B cell (primary cell): ENCODE results near the gene ANKRD29. TPM values are rescaled to one million over a fixed set of nuclear protein-coding genes. Genes with fewer than 3 reads are reported as not detected.

Experiments used
- ATAC-seq: fragments of 200-7000 bp; cut with Tn5 transposase; one replicate; pipeline ENCODE4 v1.10.0; 2021; ENCODE audit warnings: low read depth, mild to moderate bottlenecking, moderate number of reproducible peaks, moderate library complexity
- CTCF ChIA-PET: fragments of 350-600 bp; sonication (Branson Sonifier 250); formaldehyde crosslinking; loops from one replicate; lab custom pipeline; 2021; ENCODE audit warnings: antibody characterized with exemption, inconsistent platforms; lab: Charles Lee
- POLR2A ChIA-PET: fragments of 350-600 bp; sonication (Branson Sonifier 250); formaldehyde crosslinking; loops from one replicate; lab custom pipeline; 2021; ENCODE audit warnings: antibody characterized with exemption; lab: Charles Lee
- DNase-seq: peaks from one replicate; pipeline ENCODE4 v3.0.0; 2013
- H2AFZ ChIP-seq: 2 replicates; pipeline ENCODE4 v1.6.1; 2012; ENCODE audit warnings: mild to moderate bottlenecking, low read depth, low read length; ENCODE audit not compliant: insufficient read depth, poor library complexity, severe bottlenecking
- H3K27ac ChIP-seq, 2 donors: 1 replicate in 1 of 2; 2 replicates in 1 of 2; pipeline ENCODE4 v1.5.1; 2012 to 2013; ENCODE audit warnings: low read length in 2 of 2, mild to moderate bottlenecking in 2 of 2, moderate library complexity in 1 of 2
- H3K27me3 ChIP-seq, 4 experiments: fragments of 200-600 bp in 1 of 4; sonication (generic) in 1 of 4; replicated peaks in 1 of 4; 1 replicate in 2 of 4; 2 replicates in 2 of 4; pipeline versions ENCODE4 v1.6.1 to v1.7.0; 2013 to 2016; ENCODE audit warnings: low read length in 3 of 4, mild to moderate bottlenecking in 2 of 4, mixed read lengths in 1 of 4, moderate library complexity in 1 of 4; ENCODE audit not compliant: insufficient read depth in 4 of 4, control insufficient read depth in 3 of 4; ENCODE audit errors: control extremely low read depth in 1 of 4
- H3K36me3 ChIP-seq, 2 experiments: replicated peaks in 1 of 2; 1 replicate in 1 of 2; 2 replicates in 1 of 2; pipeline versions ENCODE4 v1.6.1 to v1.7.1; 2013; ENCODE audit warnings: low read length in 1 of 2; ENCODE audit not compliant: insufficient read depth in 2 of 2, control insufficient read depth in 1 of 2; ENCODE audit errors: control extremely low read depth in 1 of 2, extremely low read depth in 1 of 2
- H3K4me1 ChIP-seq, 2 donors: fragments of 200-600 bp in 1 of 2; sonication (generic) in 1 of 2; 1 replicate in 1 of 2; 2 replicates in 1 of 2; pipeline versions ENCODE4 v1.5.1 to v1.6.1; 2013 to 2017; ENCODE audit warnings: low read length in 2 of 2; ENCODE audit not compliant: control insufficient read depth in 2 of 2, insufficient read depth in 2 of 2
- H3K4me2 ChIP-seq: replicated peaks from 2 replicates; pipeline ENCODE3; 2012; ENCODE audit warnings: mild to moderate bottlenecking, low read depth, low read length; ENCODE audit not compliant: poor library complexity, severe bottlenecking
- H3K4me3 ChIP-seq, 5 experiments: fragments of 200-600 bp in 1 of 5; sonication (generic) in 1 of 5; 1 replicate in 3 of 5; 2 replicates in 2 of 5; pipeline versions ENCODE4 v1.5.1 to v1.7.0; 2011 to 2016; ENCODE audit warnings: low read length in 4 of 5, mild to moderate bottlenecking in 4 of 5, low read depth in 2 of 5, control low read depth in 1 of 5, moderate library complexity in 1 of 5; ENCODE audit not compliant: insufficient read depth in 1 of 5; ENCODE audit errors: control extremely low read depth in 1 of 5, extremely low read depth in 1 of 5
- H3K79me2 ChIP-seq: fragments of 200-600 bp; sonication (generic); one replicate; pipeline ENCODE4 v1.6.0; 2016; ENCODE audit warnings: low read length; ENCODE audit not compliant: control insufficient read depth, insufficient read depth
- H3K9ac ChIP-seq: fragments of 200-600 bp; sonication (generic); 2 replicates; pipeline ENCODE4 v1.6.1; 2017; ENCODE audit warnings: mild to moderate bottlenecking, low read length, moderate library complexity
- H3K9me3 ChIP-seq, 3 donors: one replicate each; pipeline versions ENCODE4 v1.6.1 to v1.7.1; 2013; ENCODE audit warnings: low read length in 2 of 3; ENCODE audit not compliant: control insufficient read depth in 2 of 3, insufficient read depth in 1 of 3; ENCODE audit errors: control extremely low read depth in 1 of 3
- H4K20me1 ChIP-seq: 2 replicates; pipeline ENCODE4 v1.6.0; 2012; ENCODE audit warnings: mild to moderate bottlenecking, low read length; ENCODE audit not compliant: insufficient read depth, control insufficient read depth, poor library complexity, severe bottlenecking
- H3K27ac Mint-ChIP-seq: one replicate; pipeline ENCODE4 v1.8.0; 2021; ENCODE audit warnings: mixed read lengths
- H3K27me3 Mint-ChIP-seq: one replicate; pipeline ENCODE4 v1.8.0; 2021; ENCODE audit warnings: mixed read lengths
- H3K4me1 Mint-ChIP-seq: one replicate; pipeline ENCODE4 v1.8.0; 2021; ENCODE audit warnings: mixed read lengths
- H3K4me3 Mint-ChIP-seq: one replicate; pipeline ENCODE4 v1.8.0; 2021; ENCODE audit warnings: mixed read lengths
- H3K9me3 Mint-ChIP-seq: one replicate; pipeline ENCODE4 v1.8.0; 2022; ENCODE audit warnings: mixed read lengths; ENCODE audit not compliant: insufficient read depth
- CTCF ChIP-seq: fragments of 200-600 bp; IDR thresholded peaks from one replicate; pipeline ENCODE4 v1.8.0; 2022; ENCODE audit warnings: antibody characterized with exemption, mild to moderate bottlenecking
- EZH2 ChIP-seq: IDR thresholded peaks from 2 replicates; pipeline ENCODE4 v1.6.1; 2012; ENCODE audit warnings: borderline replicate concordance, low read depth, mild to moderate bottlenecking, moderate library complexity, low read length; ENCODE audit not compliant: insufficient read depth, poor library complexity, severe bottlenecking
- WGBS: methylation state at CpG from one replicate; pipeline ENCODE4 v1.1.5; 2013; ENCODE audit warnings: missing lambda C conversion rate; ENCODE audit not compliant: insufficient coverage; 5-methylcytosine and 5-hydroxymethylcytosine counted together
- intact Hi-C: fragments of 100-400 bp; cut with micrococcal nuclease; formaldehyde crosslinking; loops from one replicate; pipeline ENCODE4 v1.10.0; 2022
- polyA plus RNA-seq: library from polyadenylated mRNA; depleted of rRNA; stranded (reverse); fragments of >200 nt; gene quantifications from 2 replicates; pipeline ENCODE4 v1.2.3, GENCODE V29; 2012
- total RNA-seq, 2 donors: library from RNA; stranded (reverse); fragments of 120-200 nt in 1 of 2; gene quantifications; 1 replicate in 1 of 2; 2 replicates in 1 of 2; pipeline versions ENCODE4 v1.2.3 to v1.2.4, GENCODE V29; 2013 to 2022

Gene ANKRD29
- total and polyA plus RNA-seq, 2 donors (not counting 1 experiment from before 2014, with no cell fraction given), result not detected

DNA sequence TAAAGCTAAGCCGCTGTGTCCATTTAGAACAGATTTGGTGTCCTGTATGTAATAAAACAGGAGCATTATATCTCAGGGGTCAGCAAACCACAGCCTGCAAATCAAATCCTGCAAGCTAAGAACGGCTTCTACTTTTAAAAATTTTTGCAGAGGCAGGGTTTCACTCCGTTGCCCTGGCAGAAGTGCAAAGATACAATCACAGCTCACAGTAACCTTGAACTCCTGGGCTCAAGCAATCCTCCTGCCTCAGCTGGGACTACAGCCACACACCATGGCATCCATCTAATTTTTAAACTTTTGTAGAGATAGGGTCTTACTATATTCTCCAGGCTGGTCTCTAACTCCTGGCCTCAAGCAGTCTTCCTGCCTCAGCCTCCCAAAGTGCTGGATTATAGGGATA, 47.8 kb downstream of the ANKRD29 start:
- Mint-ChIP-seq H3K27ac (no peak overlapping the region), H3K4me3 (no peak overlapping the region), H3K27me3 (peaks cover 19% of the 10 kb centered on the region), H3K4me1 (peaks cover 14% of the 10 kb centered on the region), H3K9me3 (no peaks in the 10 kb centered on the region)
- Histone ChIP-seq H3K27ac (no peak overlapping the region), H3K4me1 (peaks cover 12 to 13% of the 10 kb centered on the region in 2 donors), H2AFZ (no peak overlapping the region), H3K4me2 (no peak overlapping the region), H3K9me3 (no peaks in the 10 kb centered on the region), H4K20me1 (no peaks in the 10 kb centered on the region), H3K36me3 (no peaks in the 10 kb centered on the region), H3K4me3 (no peak overlapping the region), H3K9ac (no peak overlapping the region), H3K27me3 (peaks cover 0 to 18% (median 15%) of the 10 kb centered on the region in 4 experiments), H3K79me2 (no peaks in the 10 kb centered on the region)
- no peak for TF ChIP-seq EZH2
- TF ChIP-seq CTCF, result no peak
- ChIA-PET POLR2A (no interaction called here), CTCF (interaction anchor here (0.9 to 2.2 kb wide), 2 partner anchors 12 to 304 kb away, joined by 6 read pairs; no protein-coding TSS in a partner anchor)
- DNase-seq (no peak), ATAC-seq (no peak)
- intact Hi-C loops, result no loop called here
- WGBS, result 75% methylated on average over 1 of the region's 3 CpGs

DNA sequence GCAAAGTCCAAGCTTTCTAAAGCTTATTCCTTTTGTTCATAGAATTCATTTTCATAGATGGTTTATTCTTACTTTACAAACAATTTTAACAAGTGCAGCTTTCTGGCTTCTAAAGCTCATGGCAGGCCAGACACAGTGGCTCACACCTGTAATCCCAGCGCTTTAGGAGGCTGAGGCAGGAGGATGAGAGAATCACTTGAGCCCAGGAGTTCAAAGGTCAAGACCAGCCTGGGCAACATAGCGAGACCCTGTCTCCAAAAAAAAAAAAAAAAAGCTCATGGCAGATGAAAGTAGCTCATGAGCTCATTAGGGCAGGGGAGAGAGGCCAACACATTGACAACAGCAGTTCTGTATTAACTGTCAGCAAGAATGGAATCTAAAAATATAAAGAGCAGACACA, 48.3 kb downstream of the ANKRD29 start:
- no peaks in the 10 kb centered on the region for H3K9me3 Mint-ChIP-seq

More for the DNA sequence above, 48.3 kb downstream of the ANKRD29 start:
- POLR2A ChIA-PET, result no interaction called here
- DNase-seq, result no peak
- Histone ChIP-seq H3K36me3 (no peaks in the 10 kb centered on the region), H3K4me2 (no peak overlapping the region), H3K9ac (no peak overlapping the region), H3K4me3 (no peak overlapping the region), H4K20me1 (no peaks in the 10 kb centered on the region), H3K27me3 (peaks cover 0 to 13% (median 11%) of the 10 kb centered on the region in 4 experiments), H3K27ac (no peak overlapping the region), H3K4me1 (peaks cover 7 to 8% of the 10 kb centered on the region in 2 donors), H3K9me3 (no peaks in the 10 kb centered on the region), H2AFZ (no peak overlapping the region), H3K79me2 (no peaks in the 10 kb centered on the region)
- Mint-ChIP-seq H3K4me3 (no peak overlapping the region), H3K27ac (no peak overlapping the region), H3K27me3 (peaks cover 16% of the 10 kb centered on the region), H3K4me1 (peaks cover 10% of the 10 kb centered on the region)
- intact Hi-C loops, result no loop called here
- CTCF ChIA-PET, result interaction anchor here (0.9 to 2.2 kb wide), 3 partner anchors 12 to 304 kb away, joined by 3 to 6 read pairs (median 6); no protein-coding TSS in a partner anchor
- no peak for ATAC-seq
- WGBS, result no CpG with 5 or more reads among the region's 2 CpGs
- TF ChIP-seq CTCF, result no peak
- no peak for TF ChIP-seq EZH2
